T-helper 1 cell treated with Interleukin-12 subunit alpha and Interleukin-12 subunit beta and Interleukin-4 antibody, amounts not matched to agents 30 ng/mL and 1 ng/mL, for 36 hours (primary cell): ENCODE measurements around the gene RAB11FIP4. TPM values are rescaled to one million over a fixed set of nuclear protein-coding genes. Genes with fewer than 3 reads are reported as not detected.

ENCODE experiments used
- intact Hi-C: fragments of 100-400 bp; cut with micrococcal nuclease; formaldehyde crosslinking; loops from one replicate; pipeline ENCODE4 v1.15.1; 2024
- total RNA-seq: library from RNA; stranded (reverse); gene quantifications from 2 replicates; pipeline ENCODE4 v1.2.3, GENCODE V29; 2022

RAB11FIP4 gene
- total RNA-seq, 1 donor from 2014 or later: 34.3 TPM

DNA sequence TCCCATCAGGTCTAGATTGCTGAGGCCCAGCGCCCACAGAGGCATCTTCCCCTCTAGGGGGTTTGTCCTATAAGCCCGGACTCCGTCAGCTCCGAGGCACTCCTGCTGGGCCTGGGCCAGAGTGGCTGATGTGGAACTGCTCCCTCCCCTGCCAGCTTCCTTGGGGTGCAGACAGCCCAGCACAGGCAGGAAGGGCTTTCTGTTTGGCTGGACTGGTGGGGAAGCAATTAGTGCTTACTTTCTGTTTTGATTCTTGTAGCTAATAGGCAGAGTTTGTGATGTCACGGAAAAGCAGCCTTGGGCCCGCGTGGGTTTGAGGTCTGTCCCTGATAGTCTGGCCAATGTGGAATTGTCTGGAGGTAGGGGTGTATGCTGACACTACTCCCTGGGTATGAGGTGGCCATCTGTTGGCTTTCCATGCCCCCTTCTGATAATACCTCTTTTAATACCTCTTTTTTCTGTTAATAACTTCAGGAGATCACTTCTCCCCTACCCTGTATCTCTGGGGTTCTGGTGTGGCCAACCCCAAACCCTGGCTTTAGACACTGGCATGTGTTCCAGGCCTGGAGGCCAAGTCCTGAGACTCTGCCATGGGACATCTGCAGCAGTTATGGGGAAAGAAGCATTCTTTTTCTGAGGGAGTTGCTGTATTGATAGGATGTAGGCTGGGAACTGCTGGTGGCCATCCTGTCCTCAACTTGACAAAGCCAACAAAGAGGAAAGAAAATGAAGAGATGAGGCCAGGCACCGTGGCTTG is 190.9 kb downstream of the RAB11FIP4 start:
- intact Hi-C loops: no loop called here

DNA sequence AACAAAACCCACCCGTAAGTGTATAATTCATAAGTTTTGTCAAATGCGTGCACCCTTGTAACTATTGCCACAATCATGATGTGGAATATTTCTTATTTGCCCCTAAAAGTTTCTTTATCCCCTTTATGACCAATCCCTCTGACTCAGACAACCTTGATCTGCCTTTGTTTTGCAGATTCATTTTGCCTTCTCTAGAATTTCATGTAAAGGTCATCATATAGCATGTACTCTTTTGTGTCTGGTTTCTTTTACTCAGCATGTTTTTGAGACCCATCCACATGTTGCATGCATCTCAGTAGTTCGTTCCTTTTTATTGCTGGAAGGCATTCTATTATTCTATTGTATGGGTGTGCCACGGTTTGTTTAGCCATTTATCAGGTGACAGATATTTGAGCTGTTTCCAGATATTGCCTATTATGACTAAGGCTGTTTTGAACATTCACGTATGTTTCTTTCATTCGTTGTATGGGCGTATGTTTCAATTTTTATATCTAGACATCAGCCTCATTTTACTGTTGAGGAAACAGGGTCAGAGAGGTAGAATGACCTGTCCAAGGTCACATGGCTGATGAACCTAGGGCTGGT is 192.4 kb downstream of the RAB11FIP4 start:
- intact Hi-C loops: no loop called here

DNA sequence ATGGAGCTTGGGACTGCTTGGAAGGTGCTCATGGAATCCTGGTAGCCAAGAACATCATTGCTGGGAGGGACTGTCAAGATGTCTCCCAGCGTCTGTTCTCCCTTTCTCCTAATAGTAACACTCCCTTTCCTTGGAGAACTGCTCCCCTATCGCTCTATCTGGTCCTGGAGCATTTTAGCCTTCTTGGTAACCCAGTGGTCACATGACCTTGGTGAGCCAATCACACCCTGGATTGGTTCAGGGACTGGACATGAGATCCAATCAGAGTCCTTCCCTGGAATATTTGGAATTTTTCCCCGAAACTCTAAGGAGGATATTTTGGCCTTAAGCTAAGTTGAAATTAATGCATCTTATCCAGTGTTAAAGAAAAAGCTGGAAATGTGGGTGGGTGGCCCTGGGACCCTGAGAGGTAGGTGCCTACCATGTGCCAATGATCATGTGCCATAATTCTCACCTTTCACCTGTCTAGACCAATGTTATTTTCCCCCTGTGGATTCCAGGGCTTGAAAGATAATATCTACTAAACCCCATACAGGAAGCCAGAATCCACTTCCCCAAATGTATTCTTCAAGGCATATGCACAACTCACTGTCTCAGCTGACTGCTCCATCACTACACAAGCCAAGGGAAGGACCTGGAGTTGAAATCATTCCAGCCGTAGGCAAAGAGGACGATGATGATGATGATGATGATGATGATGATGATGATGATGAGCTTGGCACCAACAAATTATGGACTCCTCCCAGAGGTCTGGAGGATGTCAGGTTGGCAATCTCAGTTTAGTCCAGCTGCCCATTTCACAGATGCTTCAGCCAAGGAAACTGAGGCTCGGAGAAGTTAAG is 193.2 kb downstream of the RAB11FIP4 start:
- intact Hi-C loops: no loop called here

DNA sequence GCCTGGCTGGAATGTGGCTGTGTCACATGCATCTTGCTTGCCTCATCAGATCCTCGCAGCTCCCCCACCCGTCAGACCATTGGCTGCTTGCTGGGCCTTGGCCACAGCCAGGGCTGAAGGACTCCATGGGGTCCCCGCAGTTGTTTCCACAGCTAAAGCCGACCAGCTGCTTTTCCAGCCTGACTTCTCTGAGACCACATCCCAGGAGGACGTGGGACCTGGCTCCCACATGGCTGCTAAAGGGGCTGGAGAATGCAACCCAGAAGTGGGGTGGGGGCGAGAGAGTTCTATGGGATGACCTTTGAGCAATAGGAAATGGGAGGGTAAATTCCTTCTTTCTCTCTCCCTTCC is 193.8 kb downstream of the RAB11FIP4 start:
- intact Hi-C loops: no loop called here

DNA sequence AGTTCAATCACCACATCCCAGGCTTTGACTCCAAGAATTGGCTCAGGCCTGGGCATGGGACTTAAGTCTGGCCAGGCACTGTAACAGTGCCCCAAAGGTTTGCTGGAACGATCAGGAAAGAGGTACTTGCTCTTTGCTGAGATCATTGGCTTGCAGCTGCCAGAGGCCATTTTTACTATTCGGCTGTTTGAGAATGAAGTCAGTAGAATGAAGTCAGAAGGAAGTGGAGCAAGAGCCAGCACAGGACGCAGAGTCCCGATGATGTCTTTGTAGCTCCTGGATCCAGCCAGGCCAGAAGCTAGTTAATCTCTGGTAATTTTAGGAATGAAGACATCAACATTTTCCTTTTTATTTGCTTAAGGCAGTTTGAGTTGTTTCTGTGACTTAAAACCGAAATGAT is 195.5 kb downstream of the RAB11FIP4 start:
- intact Hi-C loops: no loop called here

DNA sequence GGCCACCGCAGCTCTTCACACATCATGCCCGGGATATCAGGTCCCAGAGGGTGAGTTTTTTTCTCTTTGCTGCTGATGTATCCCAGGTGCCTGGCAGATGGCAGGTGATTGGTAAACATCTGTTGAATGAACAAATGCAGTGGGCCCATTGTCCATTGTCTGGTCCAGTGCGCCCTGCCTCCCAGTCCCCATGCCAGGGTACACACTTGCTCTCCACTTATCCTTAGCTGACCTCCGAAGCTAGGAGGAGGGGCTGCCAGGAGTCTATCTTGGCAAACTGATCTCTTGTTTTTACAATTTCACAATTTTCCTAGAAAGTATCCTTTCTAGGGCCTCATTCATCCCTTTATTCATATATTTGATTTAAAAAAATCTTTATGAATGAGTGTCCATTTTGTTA is 196.0 kb downstream of the RAB11FIP4 start:
- intact Hi-C loops: no loop called here

Other genes with a start within 250 kb of the RAB11FIP4 start
- gene OMG, start 94.4 kb upstream of the RAB11FIP4 start, total RNA-seq: 0.25 and 0.61 TPM in 2 replicates
- 54.8 and 56.6 TPM in 2 replicates for gene EVI2B, start 77.6 kb upstream of the RAB11FIP4 start, total RNA-seq
- 55.9 and 59.5 TPM in 2 replicates for gene EVI2A, start 70.1 kb upstream of the RAB11FIP4 start, total RNA-seq